Measurements from ENCODE around the gene ZBTB20. TPM values are rescaled to one million over a fixed set of nuclear protein-coding genes. Genes with fewer than 3 reads are reported as not detected.

The ZBTB20 gene
- total and polyA plus RNA-seq, 5 donors from 2014 or later = 10.1 to 58.2 (median 13.2) TPM

DNA sequence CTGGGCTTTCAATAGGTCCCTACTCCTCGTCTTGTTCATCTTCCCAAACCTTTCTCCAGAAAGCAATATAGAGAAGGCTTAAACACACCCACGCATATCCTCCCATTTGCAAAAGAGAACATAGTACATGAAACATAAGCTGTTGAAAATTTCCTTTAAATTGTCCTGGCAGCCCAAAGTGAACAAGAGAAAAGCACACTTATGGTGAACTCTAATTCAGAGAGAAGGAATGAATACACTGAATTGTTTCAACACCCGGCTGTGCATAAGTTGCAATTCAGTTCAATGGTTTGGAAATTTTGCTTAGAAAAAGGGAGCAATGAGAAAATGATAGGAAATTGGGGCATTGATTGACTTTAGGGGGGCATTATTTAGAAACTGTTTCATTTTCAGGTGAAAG lies 650.6 kb downstream of the ZBTB20 start:
- Mint-ChIP-seq H3K27me3 (peaks cover 4% of the 10 kb centered on the region), H3K9me3 (peaks cover 0 to 2% (median 0%) of the 10 kb centered on the region in 7 donors), H3K27ac (no peak overlapping the region), H3K36me3 (peaks cover 3% of the 10 kb centered on the region), H3K4me1 (peaks cover 9 to 19% (median 13%) of the 10 kb centered on the region in 4 donors), H3K4me3 (no peak overlapping the region)
- no peak for ATAC-seq (ENCODE audit: low read depth in 2 of 2)
- no peak for DNase-seq
- Histone ChIP-seq H3K27me3 (ENCODE audit: control insufficient read depth, insufficient read depth, low read length) (no peaks in the 10 kb centered on the region), H3K4me3 (ENCODE audit: low read depth, low read length) (no peak overlapping the region), H3K36me3 (ENCODE audit: control insufficient read depth, insufficient read depth, low read length) (no peaks in the 10 kb centered on the region), H3K4me1 (ENCODE audit: control insufficient read depth, insufficient read depth, low read length, poor library complexity, severe bottlenecking) (peaks cover 10% of the 10 kb centered on the region), H3K9me3 (ENCODE audit: control insufficient read depth in 2 of 2, low read length in 2 of 2) (no peaks in the 10 kb centered on the region), H3K27ac (ENCODE audit: insufficient read depth, low read length, poor library complexity, severe bottlenecking) (no peak overlapping the region)

DNA sequence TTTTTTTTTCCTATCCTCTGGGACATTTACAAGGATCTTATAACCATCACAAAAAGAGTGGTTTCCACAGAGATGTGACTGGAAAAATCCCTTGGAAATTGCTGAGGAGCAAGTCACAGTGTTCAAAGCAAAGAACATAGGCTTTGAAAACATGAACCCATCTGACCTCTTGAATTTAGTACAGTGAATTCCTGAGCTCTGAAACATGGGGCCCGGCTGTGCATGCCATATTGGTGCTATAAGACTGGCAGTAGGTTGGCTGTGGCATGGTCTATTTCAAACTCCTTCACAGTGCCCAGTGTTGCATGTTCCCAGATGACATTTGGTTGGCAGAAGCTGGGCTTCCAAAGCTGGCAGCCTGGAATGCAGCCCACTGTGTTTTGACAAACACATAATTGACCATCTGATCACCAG lies 651.1 kb downstream of the ZBTB20 start:
- no peaks in the 10 kb centered on the region for H3K27me3 ChIP-seq (ENCODE audit: control insufficient read depth, insufficient read depth, low read length)
- peaks cover 10% of the 10 kb centered on the region for H3K4me1 ChIP-seq (ENCODE audit: control insufficient read depth, insufficient read depth, low read length, poor library complexity, severe bottlenecking)
- Mint-ChIP-seq H3K36me3 (peaks cover 3% of the 10 kb centered on the region), H3K27ac (no peak overlapping the region), H3K27me3 (peaks cover 4% of the 10 kb centered on the region), H3K4me3 (no peak overlapping the region), H3K4me1 (peaks cover 9 to 17% (median 13%) of the 10 kb centered on the region in 4 donors), H3K9me3 (peaks cover 0 to 2% (median 0%) of the 10 kb centered on the region in 7 donors)
- ATAC-seq (ENCODE audit: low read depth in 2 of 2) (no peak), DNase-seq (no peak)
- H3K4me3 ChIP-seq (ENCODE audit: low read depth, low read length) = no peak overlapping the region
- H3K9me3 ChIP-seq (ENCODE audit: control insufficient read depth in 2 of 2, low read length in 2 of 2) = no peaks in the 10 kb centered on the region
- no peak overlapping the region for H3K27ac ChIP-seq (ENCODE audit: insufficient read depth, low read length, poor library complexity, severe bottlenecking)
- no peaks in the 10 kb centered on the region for H3K36me3 ChIP-seq (ENCODE audit: control insufficient read depth, insufficient read depth, low read length)

DNA sequence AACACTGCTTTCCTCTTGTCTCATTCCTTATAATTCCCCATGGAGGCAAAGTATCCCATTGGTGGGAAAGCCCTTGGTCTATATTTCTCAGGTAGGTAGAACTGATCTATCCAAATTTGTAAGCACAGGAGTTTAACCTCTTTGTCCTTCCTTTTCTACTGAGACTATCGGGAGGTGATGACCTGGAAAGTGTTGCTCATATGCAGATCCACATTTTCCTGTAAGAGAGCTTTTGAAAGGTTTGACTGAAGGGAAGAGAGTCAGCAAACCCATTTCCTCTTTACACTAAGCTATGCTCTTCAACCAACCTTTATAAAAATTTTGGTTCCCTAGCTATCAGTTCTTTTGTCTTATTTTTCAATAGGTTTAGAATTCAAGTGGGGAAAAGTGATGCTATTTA lies 652.6 kb downstream of the ZBTB20 start:
- H3K9me3 ChIP-seq (ENCODE audit: control insufficient read depth in 2 of 2, low read length in 2 of 2) = no peaks in the 10 kb centered on the region
- no peak overlapping the region for H3K4me3 ChIP-seq (ENCODE audit: low read depth, low read length)
- Mint-ChIP-seq H3K4me3 (no peak overlapping the region), H3K36me3 (peaks cover 3% of the 10 kb centered on the region), H3K9me3 (no peaks in the 10 kb centered on the region), H3K27me3 (no peaks in the 10 kb centered on the region), H3K4me1 (peaks cover 0 to 9% (median 4%) of the 10 kb centered on the region in 4 donors), H3K27ac (no peak overlapping the region)
- ATAC-seq (ENCODE audit: low read depth in 2 of 2) (no peak), DNase-seq (no peak)
- no peaks in the 10 kb centered on the region for H3K4me1 ChIP-seq (ENCODE audit: control insufficient read depth, insufficient read depth, low read length, poor library complexity, severe bottlenecking)
- no peaks in the 10 kb centered on the region for H3K27me3 ChIP-seq (ENCODE audit: control insufficient read depth, insufficient read depth, low read length)
- H3K36me3 ChIP-seq (ENCODE audit: control insufficient read depth, insufficient read depth, low read length) = no peaks in the 10 kb centered on the region
- no peak overlapping the region for H3K27ac ChIP-seq (ENCODE audit: insufficient read depth, low read length, poor library complexity, severe bottlenecking)

DNA sequence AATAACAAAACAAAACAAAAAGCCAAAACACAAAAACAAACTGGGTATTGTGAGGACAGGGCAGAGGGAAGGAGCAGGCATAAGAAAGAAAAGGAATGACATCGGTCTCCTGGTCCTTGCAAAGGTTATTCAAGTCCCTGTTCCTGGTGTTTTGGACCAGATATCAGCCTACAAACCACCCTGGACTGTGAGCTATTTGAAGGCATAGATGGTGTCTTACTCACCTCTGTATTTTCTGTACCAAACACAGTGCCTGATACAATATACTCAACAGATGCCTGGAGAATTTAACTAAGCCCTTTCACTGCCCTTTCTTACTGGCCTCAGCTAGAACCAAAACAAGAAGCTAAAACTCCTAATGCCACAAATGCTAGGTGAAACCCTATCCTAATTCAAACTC lies 656.3 kb downstream of the ZBTB20 start:
- no peaks in the 10 kb centered on the region for H3K36me3 Mint-ChIP-seq
- no peak overlapping the region for H3K4me3 Mint-ChIP-seq

DNA sequence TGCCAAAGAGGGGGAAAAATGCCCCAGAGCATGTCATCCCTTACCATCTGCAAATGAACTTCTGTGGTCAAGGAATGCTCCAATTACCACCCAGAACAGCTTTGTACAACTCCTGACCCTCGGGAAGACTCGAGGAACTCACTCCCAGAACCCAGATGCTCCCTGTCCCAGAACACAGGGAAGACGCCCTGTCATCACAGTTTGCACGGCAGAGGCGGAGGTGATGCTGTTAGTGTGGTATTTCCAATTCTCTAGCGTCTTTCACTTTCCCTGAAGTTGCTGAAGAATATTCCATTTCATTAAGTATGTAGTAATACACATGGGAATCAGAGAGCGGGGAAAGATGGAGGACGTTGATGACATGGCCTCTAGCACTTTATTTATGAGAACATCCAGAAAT lies 659.6 kb downstream of the ZBTB20 start:
- no peaks in the 10 kb centered on the region for H3K9me3 Mint-ChIP-seq
- H3K36me3 Mint-ChIP-seq = no peaks in the 10 kb centered on the region
- peaks cover 0 to 6% (median 3%) of the 10 kb centered on the region in 4 donors for H3K4me1 Mint-ChIP-seq
- Histone ChIP-seq H3K27ac (ENCODE audit: insufficient read depth, low read length, poor library complexity, severe bottlenecking) (no peak overlapping the region), H3K27me3 (ENCODE audit: control insufficient read depth, insufficient read depth, low read length) (no peaks in the 10 kb centered on the region), H3K36me3 (ENCODE audit: control insufficient read depth, insufficient read depth, low read length) (no peaks in the 10 kb centered on the region), H3K9me3 (ENCODE audit: control insufficient read depth in 2 of 2, low read length in 2 of 2) (no peaks in the 10 kb centered on the region), H3K4me1 (ENCODE audit: control insufficient read depth, insufficient read depth, low read length, poor library complexity, severe bottlenecking) (no peaks in the 10 kb centered on the region), H3K4me3 (ENCODE audit: low read depth, low read length) (no peak overlapping the region)
- ATAC-seq (ENCODE audit: low read depth in 2 of 2) (no peak), DNase-seq (no peak)
- H3K27ac Mint-ChIP-seq = no peak overlapping the region
- no peak overlapping the region for H3K4me3 Mint-ChIP-seq
- no peaks in the 10 kb centered on the region for H3K27me3 Mint-ChIP-seq

More for the DNA sequence above, 656.3 kb downstream of the ZBTB20 start:
- Mint-ChIP-seq H3K27ac (no peak overlapping the region), H3K27me3 (no peaks in the 10 kb centered on the region), H3K9me3 (no peaks in the 10 kb centered on the region), H3K4me1 (peaks cover 0 to 5% (median 0%) of the 10 kb centered on the region in 4 donors)
- H3K4me1 ChIP-seq (ENCODE audit: control insufficient read depth, insufficient read depth, low read length, poor library complexity, severe bottlenecking) = no peaks in the 10 kb centered on the region
- no peaks in the 10 kb centered on the region for H3K27me3 ChIP-seq (ENCODE audit: control insufficient read depth, insufficient read depth, low read length)
- DNase-seq (no peak), ATAC-seq (ENCODE audit: low read depth in 2 of 2) (no peak)
- H3K9me3 ChIP-seq (ENCODE audit: control insufficient read depth in 2 of 2, low read length in 2 of 2) = no peaks in the 10 kb centered on the region
- no peak overlapping the region for H3K4me3 ChIP-seq (ENCODE audit: low read depth, low read length)
- H3K27ac ChIP-seq (ENCODE audit: insufficient read depth, low read length, poor library complexity, severe bottlenecking) = no peak overlapping the region
- H3K36me3 ChIP-seq (ENCODE audit: control insufficient read depth, insufficient read depth, low read length) = no peaks in the 10 kb centered on the region

DNA sequence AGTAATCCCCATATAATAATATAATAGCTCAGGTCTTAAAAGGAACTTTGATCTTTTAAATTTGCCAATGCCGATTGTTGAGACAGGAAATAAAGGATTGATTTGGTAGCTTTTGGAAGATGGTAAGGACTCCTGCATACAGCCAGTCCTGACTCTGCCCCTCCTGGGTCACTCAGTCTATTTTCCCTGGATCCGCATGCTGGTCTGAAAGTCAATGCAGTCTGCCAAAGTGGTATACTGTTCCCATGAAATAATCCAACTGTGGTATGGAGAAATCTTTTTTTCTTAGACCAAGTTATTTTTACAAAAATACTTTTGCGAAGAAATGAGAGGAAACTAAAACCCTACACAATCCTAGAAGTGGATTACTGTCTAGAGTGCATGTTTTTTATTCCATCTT lies 662.2 kb downstream of the ZBTB20 start:
- Mint-ChIP-seq H3K36me3 (peaks cover 7% of the 10 kb centered on the region), H3K9me3 (no peaks in the 10 kb centered on the region), H3K27ac (no peak overlapping the region), H3K4me3 (no peak overlapping the region), H3K4me1 (peaks cover 3 to 25% (median 15%) of the 10 kb centered on the region in 4 donors), H3K27me3 (no peaks in the 10 kb centered on the region)
- ATAC-seq (ENCODE audit: low read depth in 2 of 2) (no peak), DNase-seq (no peak)
- Histone ChIP-seq H3K36me3 (ENCODE audit: control insufficient read depth, insufficient read depth, low read length) (no peaks in the 10 kb centered on the region), H3K4me3 (ENCODE audit: low read depth, low read length) (no peak overlapping the region), H3K4me1 (ENCODE audit: control insufficient read depth, insufficient read depth, low read length, poor library complexity, severe bottlenecking) (peaks cover 9% of the 10 kb centered on the region), H3K27ac (ENCODE audit: insufficient read depth, low read length, poor library complexity, severe bottlenecking) (no peak overlapping the region), H3K27me3 (ENCODE audit: control insufficient read depth, insufficient read depth, low read length) (no peaks in the 10 kb centered on the region), H3K9me3 (ENCODE audit: control insufficient read depth in 2 of 2, low read length in 2 of 2) (no peaks in the 10 kb centered on the region)

DNA sequence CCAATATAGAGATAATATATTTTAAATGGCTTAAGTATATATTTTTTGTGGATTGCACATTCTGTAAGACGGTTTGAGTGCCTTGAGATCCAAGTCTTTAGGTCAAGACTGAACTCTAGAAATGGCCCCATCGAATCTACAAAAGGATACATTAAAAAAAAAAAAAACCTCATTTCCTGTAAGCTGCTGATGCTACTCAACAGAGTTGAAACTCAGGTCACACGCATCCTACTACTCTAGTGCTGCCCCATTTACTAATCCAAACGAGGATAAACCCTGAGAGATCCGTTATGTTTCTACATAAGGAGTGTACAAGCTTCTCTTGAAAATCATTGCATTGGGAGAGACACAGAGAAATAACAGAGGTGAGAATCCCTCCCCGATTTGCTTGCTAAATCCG lies 666.0 kb downstream of the ZBTB20 start:
- Histone ChIP-seq H3K36me3 (ENCODE audit: control insufficient read depth, insufficient read depth, low read length) (no peaks in the 10 kb centered on the region), H3K4me3 (ENCODE audit: low read depth, low read length) (no peak overlapping the region), H3K4me1 (ENCODE audit: control insufficient read depth, insufficient read depth, low read length, poor library complexity, severe bottlenecking) (peaks cover 9% of the 10 kb centered on the region), H3K27me3 (ENCODE audit: control insufficient read depth, insufficient read depth, low read length) (no peaks in the 10 kb centered on the region), H3K27ac (ENCODE audit: insufficient read depth, low read length, poor library complexity, severe bottlenecking) (no peak overlapping the region), H3K9me3 (ENCODE audit: control insufficient read depth in 2 of 2, low read length in 2 of 2) (no peaks in the 10 kb centered on the region)
- Mint-ChIP-seq H3K27me3 (no peaks in the 10 kb centered on the region), H3K4me1 (peaks cover 3 to 25% (median 14%) of the 10 kb centered on the region in 4 donors), H3K27ac (no peak overlapping the region), H3K36me3 (peaks cover 7% of the 10 kb centered on the region), H3K4me3 (no peak overlapping the region), H3K9me3 (no peaks in the 10 kb centered on the region)
- DNase-seq (peak in 1 of 3 donors; percentile 19), ATAC-seq (ENCODE audit: low read depth in 2 of 2) (no peak)

DNA sequence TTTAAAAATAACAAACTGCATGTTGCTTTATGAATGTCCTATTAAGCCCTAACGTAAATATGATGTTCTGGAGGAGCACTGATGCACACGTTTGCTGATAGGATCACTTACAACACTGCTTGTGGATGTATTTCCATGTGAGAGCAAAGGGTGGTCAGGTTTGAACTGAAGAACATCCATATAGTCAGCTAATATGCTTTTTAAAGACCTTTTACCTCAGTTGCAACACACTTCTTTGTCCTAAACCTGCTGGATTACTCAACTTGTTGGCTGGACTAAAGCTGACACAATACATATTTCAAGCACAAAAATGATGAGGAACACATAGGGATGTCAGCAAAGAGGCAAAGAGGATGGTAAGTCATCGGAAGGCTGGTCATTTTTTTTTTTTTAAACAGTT lies 666.6 kb downstream of the ZBTB20 start:
- no peaks in the 10 kb centered on the region for H3K36me3 ChIP-seq (ENCODE audit: control insufficient read depth, insufficient read depth, low read length)
- Mint-ChIP-seq H3K36me3 (peaks cover 7% of the 10 kb centered on the region), H3K9me3 (no peaks in the 10 kb centered on the region), H3K4me3 (no peak overlapping the region), H3K4me1 (peaks cover 5 to 25% (median 14%) of the 10 kb centered on the region in 4 donors), H3K27me3 (no peaks in the 10 kb centered on the region), H3K27ac (no peak overlapping the region)
- H3K9me3 ChIP-seq (ENCODE audit: control insufficient read depth in 2 of 2, low read length in 2 of 2) = no peaks in the 10 kb centered on the region
- no peak overlapping the region for H3K27ac ChIP-seq (ENCODE audit: insufficient read depth, low read length, poor library complexity, severe bottlenecking)
- ATAC-seq (ENCODE audit: low read depth in 2 of 2) (no peak), DNase-seq (no peak)
- H3K4me1 ChIP-seq (ENCODE audit: control insufficient read depth, insufficient read depth, low read length, poor library complexity, severe bottlenecking) = peaks cover 9% of the 10 kb centered on the region
- no peak overlapping the region for H3K4me3 ChIP-seq (ENCODE audit: low read depth, low read length)
- no peaks in the 10 kb centered on the region for H3K27me3 ChIP-seq (ENCODE audit: control insufficient read depth, insufficient read depth, low read length)

All from CD4-positive, CD25-positive, alpha-beta regulatory T cell (primary cell).